Ovary (tissue), 9 donors: ENCODE measurements around the gene PIM1. TPM values are rescaled to one million over a fixed set of nuclear protein-coding genes. Genes with fewer than 3 reads are reported as not detected.
A peak's percentile ranks its signal among the peaks of the same experiment; 100 is the strongest.

Source experiments
- DNase-seq, 5 donors: peaks; one replicate each; pipeline ENCODE4 v3.0.0-alpha.2; 2019 to 2020
- H3K27ac ChIP-seq, 2 donors: fragments of 200-600 bp; one replicate each; pipeline versions ENCODE4 v1.5.1 to v1.8.0; 2019 to 2022
- H3K27me3 ChIP-seq: fragments of 200-600 bp; one replicate; pipeline ENCODE4 v1.8.0; 2022
- H3K36me3 ChIP-seq: fragments of 200-600 bp; sonication (generic); one replicate; pipeline ENCODE4 v1.5.1; 2019
- H3K4me1 ChIP-seq: one replicate; pipeline ENCODE4 v1.8.1; 2013; ENCODE audit warnings: mild to moderate bottlenecking, moderate library complexity; ENCODE audit not compliant: insufficient read depth
- H3K4me3 ChIP-seq: fragments of 200-600 bp; sonication (generic); one replicate; pipeline ENCODE4 v1.5.1; 2017
- H3K9me3 ChIP-seq, 2 donors: fragments of 200-600 bp in 1 of 2; sonication (generic) in 1 of 2; one replicate each; pipeline versions ENCODE4 v1.5.1 to v1.8.1; 2013 to 2019; ENCODE audit warnings: mild to moderate bottlenecking in 1 of 2, moderate library complexity in 1 of 2
- CTCF ChIP-seq, 3 donors: fragments of 450-650 bp in 2 of 3; fragments of 200-600 bp in 1 of 3; IDR thresholded peaks; one replicate each; pipeline versions ENCODE4 v1.5.1 to v1.8.0; 2016 to 2022; ENCODE audit warnings: antibody characterized with exemption in 3 of 3, mild to moderate bottlenecking in 1 of 3
- EP300 ChIP-seq: sonication (generic); formaldehyde crosslinking; IDR thresholded peaks from one replicate; pipeline ENCODE4 v1.6.1; 2017; ENCODE audit warnings: antibody characterized with exemption
- POLR2A ChIP-seq: fragments of 450-650 bp; IDR thresholded peaks from one replicate; pipeline ENCODE4 v1.6.1; 2017; ENCODE audit warnings: antibody characterized with exemption, mild to moderate bottlenecking, moderate library complexity
- WGBS, 3 donors: extraction: QIAGEN DNeasy Blood & Tissue Kit in 1 of 3; methylation state at CpG; one replicate each; pipeline versions ENCODE4 v1.1.5 to v1.1.7; 2013 to 2017; 5-methylcytosine and 5-hydroxymethylcytosine counted together
- intact Hi-C, 4 donors: fragments of 100-400 bp; cut with DNase I; formaldehyde crosslinking; loops; one replicate each; pipeline versions ENCODE4 v1.11.0 to v1.15.1; 2022 to 2023
- polyA plus RNA-seq, 2 donors: library from polyadenylated mRNA; stranded (reverse); fragments of 200-250 nt in 1 of 2; fragments of 350-450 nt in 1 of 2; fragmentation: Illumina TruSeq in 1 of 2; extraction: RNeasy Lipid Tissue Mini Kit (QIAGEN cat#74804) in 1 of 2; gene quantifications; one replicate each; pipeline ENCODE4 v1.2.3, GENCODE V29; 2013 to 2014
- total RNA-seq, 7 donors: library from RNA; depleted of rRNA in 2 of 7; stranded (reverse); fragments of >200 nt in 2 of 7; fragmentation: NEBNext Ultra II Directional in 3 of 7; extraction: Animal tissue kit (Norgen Biotek cat#: 25700) in 3 of 7; gene quantifications; one replicate each; pipeline versions ENCODE4 v1.1.0 to v1.2.4, GENCODE V29; 2016 to 2023
- donor health status: DM: no; HTN: no; CAD: no; lungs with moderate emphysema.
- donor health status: DM: no; HTN: no; CAD: no.
- donor health status: Bipolar disorder and iron deficiency.
- donor health status: DM: yes; HTN: yes; CAD: no.
- donor health status: DM: no; HTN: no; CAD: no.
- donor health status: DM: yes; HTN: yes; CAD: no.

PIM1 gene
- total and polyA plus RNA-seq, 9 donors: 34.2 to 135 (median 64.9) TPM

GRCh38 chr6:37141281-37142049 is 28.5 kb upstream of the PIM1 start:
- Histone ChIP-seq H3K36me3 (no peaks in the 10 kb centered on the region), H3K27ac (peak overlapping the region in 1 of 2 donors; percentile 57), H3K9me3 (no peaks in the 10 kb centered on the region), H3K4me3 (no peak overlapping the region), H3K27me3 (no peaks in the 10 kb centered on the region), H3K4me1 (peaks cover 10% of the 10 kb centered on the region)
- TF ChIP-seq POLR2A (no peak), CTCF (IDR thresholded peaks at IDR 0.05) (no peak), EP300 (no peak)
- WGBS, 3 donors: 10 to 20% (median 12%) methylated on average over 5 of the region's 5 CpGs
- DNase-seq: peak in 2 of 5 donors; percentile 37 to 54
- intact Hi-C loops: no loop called here

- H3K4me3 ChIP-seq: no peak overlapping the region
- no peaks in the 10 kb centered on the region for H3K9me3 ChIP-seq
- H3K36me3 ChIP-seq: no peaks in the 10 kb centered on the region
- peak in 1 of 5 donors; percentile 22 for DNase-seq
- intact Hi-C loops: no loop called here
- WGBS, 3 donors: 40 to 45% (median 41%) methylated on average over 4 of the region's 4 CpGs
- peaks cover 10% of the 10 kb centered on the region for H3K4me1 ChIP-seq
- H3K27ac ChIP-seq: peak overlapping the region in 1 of 2 donors; percentile 57
- TF ChIP-seq CTCF (IDR thresholded peaks at IDR 0.05) (no peak), POLR2A (no peak), EP300 (no peak)
- H3K27me3 ChIP-seq: no peaks in the 10 kb centered on the region
Observed at GRCh38 chr6:37142050-37142614, 27.8 kb upstream of the PIM1 start.

- no peaks in the 10 kb centered on the region for H3K27me3 ChIP-seq
- peaks cover 9% of the 10 kb centered on the region for H3K4me1 ChIP-seq
- H3K27ac ChIP-seq: peak overlapping the region in 1 of 2 donors; percentile 73
- WGBS, 3 donors: 88 to 92% (median 90%) methylated on average over 2 of the region's 2 CpGs
- intact Hi-C loops: no loop called here
- H3K9me3 ChIP-seq: no peaks in the 10 kb centered on the region
- no peaks in the 10 kb centered on the region for H3K36me3 ChIP-seq
- no peak for TF ChIP-seq POLR2A
- no peak for TF ChIP-seq CTCF (IDR thresholded peaks at IDR 0.05)
- no peak for TF ChIP-seq EP300
- DNase-seq: no peak
- no peak overlapping the region for H3K4me3 ChIP-seq
Observed at GRCh38 chr6:37143585-37143984, 26.4 kb upstream of the PIM1 start.

GRCh38 chr6:37145443-37145842 is 24.5 kb upstream of the PIM1 start:
- Histone ChIP-seq H3K9me3 (no peaks in the 10 kb centered on the region), H3K36me3 (no peaks in the 10 kb centered on the region), H3K27me3 (no peaks in the 10 kb centered on the region), H3K4me1 (peaks cover 9% of the 10 kb centered on the region), H3K27ac (no peak overlapping the region), H3K4me3 (no peak overlapping the region)
- intact Hi-C loops: no loop called here
- DNase-seq: peak in 1 of 5 donors; percentile 37
- TF ChIP-seq POLR2A: no peak
- TF ChIP-seq CTCF (IDR thresholded peaks at IDR 0.05): no peak
- no peak for TF ChIP-seq EP300
- 91 to 95% (median 95%) methylated on average over 10 of the region's 10 CpGs for WGBS, 3 donors
